Stimulated activated CD4-positive, alpha-beta T cell treated with anti-CD3 and anti-CD28 coated beads, Interleukin-1b, Interleukin-23, amount 100 ng/mL, for 24 hours (primary cell): ENCODE results near the gene OR6C65.

Source experiments
- DNase-seq, 4 experiments: peaks; one replicate each; pipeline ENCODE4 v3.0.0-alpha.2; 2020; ENCODE audit warnings: low read depth in 4 of 4, low spot score in 1 of 4

Gene OR6C65

DNA sequence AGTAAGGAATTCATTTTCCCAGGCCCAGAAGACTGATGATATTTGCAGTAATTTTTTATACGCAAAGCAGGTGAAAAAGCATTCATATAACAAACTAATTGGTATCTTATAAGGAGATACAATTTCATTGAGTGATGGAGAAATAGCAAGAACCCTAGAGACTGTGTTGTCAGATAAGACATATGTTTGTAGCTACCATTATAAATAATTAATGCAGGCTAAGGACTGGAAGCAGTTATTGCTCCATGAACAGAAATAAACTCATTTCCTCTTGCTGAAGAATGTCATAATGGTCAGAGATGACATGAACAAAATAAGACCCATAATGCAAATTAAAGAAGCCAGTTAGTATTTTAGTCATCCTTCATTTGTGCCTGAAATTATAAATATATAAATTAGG lies 45.0 kb downstream of the OR6C65 start:
- DNase-seq, result no peak

DNA sequence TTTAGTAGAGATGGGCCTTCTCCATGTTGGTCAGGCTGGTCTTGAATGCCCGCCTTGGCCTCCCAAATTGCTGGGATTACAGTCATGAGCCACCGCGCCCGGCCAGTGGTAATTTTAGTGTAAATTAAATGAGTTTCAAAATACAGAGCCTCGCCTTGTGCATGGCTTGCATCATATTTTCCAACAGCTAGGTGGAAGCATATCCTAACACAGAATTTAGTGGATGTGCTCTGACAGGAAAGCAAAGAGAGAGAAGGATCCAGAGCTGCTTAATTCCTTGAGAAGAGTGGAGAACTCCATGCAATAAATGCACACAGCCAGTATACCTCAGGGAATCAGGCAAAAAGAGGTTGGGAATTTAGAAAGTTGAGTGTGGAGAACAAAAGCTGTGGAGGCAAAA lies 46.0 kb downstream of the OR6C65 start:
- DNase-seq, result no peak

DNA sequence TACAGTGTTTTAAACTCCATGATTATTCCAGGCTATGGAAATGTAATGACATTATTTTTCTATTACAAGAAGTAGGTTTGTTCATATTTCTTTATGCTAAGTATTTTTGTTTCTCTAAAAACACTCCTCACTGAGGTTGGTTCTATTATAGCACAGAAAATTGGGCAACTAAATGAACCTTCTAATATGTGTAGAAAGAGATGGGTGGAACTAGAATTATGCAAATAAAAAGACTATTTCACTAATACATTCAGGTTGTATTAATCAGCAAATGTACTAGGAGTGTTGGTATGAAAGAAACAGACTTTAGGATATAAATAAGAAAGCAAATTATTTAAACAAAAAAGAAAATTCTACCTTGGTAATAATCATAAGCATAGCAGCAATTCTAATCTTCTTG lies 48.5 kb downstream of the OR6C65 start:
- no peak for DNase-seq
